B cell (primary cell): ENCODE measurements around the gene S100A14.

Experiments
- CTCF ChIP-seq: fragments of 200-600 bp; IDR thresholded peaks from one replicate; pipeline ENCODE4 v1.8.0; 2022; ENCODE audit warnings: antibody characterized with exemption, mild to moderate bottlenecking
- EZH2 ChIP-seq: IDR thresholded peaks from 2 replicates; pipeline ENCODE4 v1.6.1; 2012; ENCODE audit warnings: borderline replicate concordance, low read depth, mild to moderate bottlenecking, moderate library complexity, low read length; ENCODE audit not compliant: insufficient read depth, poor library complexity, severe bottlenecking

DNA sequence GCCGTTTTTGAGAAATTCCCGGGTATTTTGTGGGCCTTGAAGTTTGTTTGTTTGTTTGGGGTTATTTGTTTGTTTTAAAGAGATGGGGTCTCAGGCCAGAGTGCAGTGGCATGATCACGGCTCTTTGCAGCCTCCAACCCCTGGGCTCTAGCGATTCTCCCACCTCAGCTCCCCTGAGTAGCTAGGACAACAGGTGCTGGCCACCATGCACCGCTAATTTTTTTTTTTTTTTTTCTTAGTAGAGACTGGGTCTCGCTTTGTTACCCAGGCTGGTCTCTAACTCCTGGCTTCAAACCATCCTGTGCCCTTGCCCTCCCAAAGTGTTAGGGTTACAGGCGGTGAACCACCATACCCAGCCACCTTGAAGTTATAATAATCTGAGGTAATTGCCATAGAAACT lies 19.7 kb upstream of the S100A14 start:
- no peak for TF ChIP-seq EZH2
- TF ChIP-seq CTCF = no peak
